HG02870 (cell line): ENCODE measurements around the gene JMJD1C.
"Not testable (repeated sequence)": the region's sequence is repeated elsewhere in the genome, so short reads cannot be mapped to it uniquely, and the experiment has no call there.

Source experiments
- ATAC-seq: cut with Tn5 transposase; IDR thresholded peaks from one replicate; pipeline ENCODE4 v1.9.1; 2021; ENCODE audit warnings: mild to moderate bottlenecking, moderate library complexity; ENCODE audit not compliant: unreplicated experiment

The JMJD1C gene

GRCh38 chr10:63410633-63411032 is 55.1 kb downstream of the JMJD1C start:
- ATAC-seq, result no peak

GRCh38 chr10:63409465-63410027 is 56.2 kb downstream of the JMJD1C start:
- no peak for ATAC-seq

- no peak for ATAC-seq
Observed at GRCh38 chr10:63407136-63407662, 58.6 kb downstream of the JMJD1C start.

GRCh38 chr10:63396133-63396761 is 69.5 kb downstream of the JMJD1C start:
- no peak for ATAC-seq

GRCh38 chr10:63393050-63393449 is 72.7 kb downstream of the JMJD1C start:
- ATAC-seq, result no peak

- ATAC-seq, result no peak
Observed at GRCh38 chr10:63392224-63392623, 73.6 kb downstream of the JMJD1C start.

GRCh38 chr10:63391812-63392211 is 74.0 kb downstream of the JMJD1C start:
- no peak for ATAC-seq

GRCh38 chr10:63390521-63390920 is 75.3 kb downstream of the JMJD1C start:
- ATAC-seq, result no peak

GRCh38 chr10:63388421-63389031 is 77.3 kb downstream of the JMJD1C start:
- peak; percentile 76 for ATAC-seq

GRCh38 chr10:63385254-63385653 is 80.5 kb downstream of the JMJD1C start:
- ATAC-seq, result no peak

GRCh38 chr10:63384675-63385074 is 81.1 kb downstream of the JMJD1C start:
- ATAC-seq, result no peak

GRCh38 chr10:63384001-63384400 is 81.8 kb downstream of the JMJD1C start:
- no peak for ATAC-seq

- ATAC-seq, result no peak
Observed at GRCh38 chr10:63383141-63383540, 82.6 kb downstream of the JMJD1C start.

GRCh38 chr10:63382066-63382465 is 83.7 kb downstream of the JMJD1C start:
- no peak for ATAC-seq

GRCh38 chr10:63377305-63377661 is 88.5 kb downstream of the JMJD1C start:
- ATAC-seq, result not testable (repeated sequence)

- ATAC-seq, result peak; percentile 99
Observed at GRCh38 chr10:63376560-63377304, 89.0 kb downstream of the JMJD1C start.

GRCh38 chr10:63375859-63376258 is 89.9 kb downstream of the JMJD1C start:
- no peak for ATAC-seq

GRCh38 chr10:63375458-63375857 is 90.3 kb downstream of the JMJD1C start:
- no peak for ATAC-seq

- ATAC-seq, result no peak
Observed at GRCh38 chr10:63374991-63375390, 90.8 kb downstream of the JMJD1C start.

GRCh38 chr10:63373176-63373575 is 92.6 kb downstream of the JMJD1C start:
- no peak for ATAC-seq

GRCh38 chr10:63369711-63370110 is 96.1 kb downstream of the JMJD1C start:
- no peak for ATAC-seq

- no peak for ATAC-seq
Observed at GRCh38 chr10:63368365-63368764, 97.4 kb downstream of the JMJD1C start.
